GM12878 (cell line): ENCODE results near the gene STYXL2. TPM values are rescaled to one million over a fixed set of nuclear protein-coding genes. Genes with fewer than 3 reads are reported as not detected.

Experiments
- ASH2L ChIP-seq: fragments of 300-600, 200-600 bp; sonication (generic); IDR thresholded peaks from 2 replicates; pipeline ENCODE4 v1.6.1; 2017; ENCODE audit warnings: low read depth, mild to moderate bottlenecking, borderline replicate concordance
- CBFB ChIP-seq: IDR thresholded peaks from 2 replicates; pipeline ENCODE4 v1.6.1; 2016; ENCODE audit warnings: antibody characterized with exemption, low read depth
- CEBPB ChIP-seq, 2 experiments: fragments of 150-350 bp in 1 of 2; IDR thresholded peaks; 2 replicates each; pipeline ENCODE4 v1.6.1; 2012 to 2014; ENCODE audit warnings: low read depth in 2 of 2, low read length in 2 of 2, borderline replicate concordance in 1 of 2, inconsistent platforms in 1 of 2
- CHD4 ChIP-seq: fragments of 200-600 bp; sonication (generic); IDR thresholded peaks from 2 replicates; pipeline ENCODE4 v1.6.1; 2016; ENCODE audit warnings: mild to moderate bottlenecking
- FOS ChIP-seq: IDR thresholded peaks from 3 replicates; pipeline ENCODE4 v1.6.1; 2011; ENCODE audit warnings: borderline replicate concordance; ENCODE audit not compliant: insufficient read length; ENCODE audit errors: extremely low read depth
- GABPA ChIP-seq: IDR thresholded peaks from 2 replicates; pipeline ENCODE4 v1.6.1; 2014; ENCODE audit warnings: antibody characterized with exemption, low read depth, mild to moderate bottlenecking, inconsistent platforms
- HDGF ChIP-seq: fragments of 450-650 bp; IDR thresholded peaks from 2 replicates; pipeline ENCODE4 v1.6.1; 2016; ENCODE audit warnings: antibody characterized with exemption
- MEF2B ChIP-seq: fragments of 450-650 bp; IDR thresholded peaks from 2 replicates; pipeline ENCODE4 v1.6.1; 2018; ENCODE audit warnings: mild to moderate bottlenecking, moderate library complexity; ENCODE audit not compliant: partially characterized antibody, poor library complexity, severe bottlenecking
- MTA3 ChIP-seq: IDR thresholded peaks from 2 replicates; pipeline ENCODE4 v1.6.1; 2012; ENCODE audit warnings: low read length, inconsistent platforms, borderline replicate concordance
- MYC ChIP-seq: IDR thresholded peaks from 2 replicates; pipeline ENCODE4 v1.6.1; 2011; ENCODE audit warnings: mild to moderate bottlenecking, low read length, moderate library complexity, inconsistent platforms; ENCODE audit not compliant: insufficient read depth, insufficient replicate concordance, insufficient read length, severe bottlenecking
- NFYB ChIP-seq: IDR thresholded peaks from 2 replicates; pipeline ENCODE4 v1.6.1; 2011; ENCODE audit warnings: low read depth, mild to moderate bottlenecking, low read length, improper control_type of control experiment, moderate library complexity; ENCODE audit not compliant: insufficient read depth
- PAX5 ChIP-seq: IDR thresholded peaks from 2 replicates; pipeline ENCODE4 v1.6.1; 2011; ENCODE audit warnings: low read depth, low read length, borderline replicate concordance
- PAX8 ChIP-seq: fragments of 450-650 bp; IDR thresholded peaks from 2 replicates; pipeline ENCODE4 v1.6.1; 2017; ENCODE audit warnings: mild to moderate bottlenecking, moderate library complexity
- RCOR1 ChIP-seq: conservative IDR thresholded peaks from 2 replicates; pipeline ENCODE4 v1.6.1; 2012; ENCODE audit warnings: low read depth, low read length, improper control_type of control experiment
- RUNX3 ChIP-seq: IDR thresholded peaks from 2 replicates; pipeline ENCODE4 v1.6.1; 2012; ENCODE audit warnings: low read length, inconsistent platforms
- SMAD5 ChIP-seq: IDR thresholded peaks from 2 replicates; pipeline ENCODE4 v1.6.1; 2016; ENCODE audit warnings: antibody characterized with exemption, low read depth
- SMC3 ChIP-seq: IDR thresholded peaks from 2 replicates; pipeline ENCODE4 v1.6.1; 2011; ENCODE audit warnings: low read length, improper control_type of control experiment, borderline replicate concordance
- SREBF2 ChIP-seq: IDR thresholded peaks from 2 replicates; pipeline ENCODE4 v1.6.1; 2012; ENCODE audit warnings: mild to moderate bottlenecking, low read length
- TARDBP ChIP-seq: IDR thresholded peaks from 2 replicates; pipeline ENCODE4 v1.6.1; 2016; ENCODE audit warnings: borderline replicate concordance
- TCF12 ChIP-seq: IDR thresholded peaks from 2 replicates; pipeline ENCODE4 v1.6.1; 2011; ENCODE audit warnings: low read depth, mild to moderate bottlenecking, low read length
- TCF7 ChIP-seq: IDR thresholded peaks from 2 replicates; pipeline ENCODE4 v1.6.1; 2014; ENCODE audit warnings: antibody characterized with exemption, borderline replicate concordance
- ZBED1 ChIP-seq: IDR thresholded peaks from 2 replicates; pipeline ENCODE4 v1.6.1; 2016; ENCODE audit warnings: borderline replicate concordance
- ZNF207 ChIP-seq: fragments of 450-650 bp; IDR thresholded peaks from 2 replicates; pipeline ENCODE4 v1.6.1; 2014; ENCODE audit warnings: antibody characterized with exemption, mild to moderate bottlenecking, borderline replicate concordance
- ZNF274 ChIP-seq: IDR thresholded peaks from one replicate; pipeline ENCODE4 v1.8.0; 2011; ENCODE audit not compliant: insufficient read length, insufficient read depth
- polyA plus RNA-seq, 11 experiments: library from polyadenylated mRNA; depleted of rRNA in 4 of 11; unstranded in 6 of 11; stranded (reverse) in 5 of 11; fragments of >200 nt; fragmentation: Nextera tagmentation in 4 of 11; fragmentation: Illumina TruSeq in 1 of 11; extraction: Ambion mirVana in 4 of 11; extraction: Trizol in 1 of 11; gene quantifications; 1 replicate in 1 of 11; 2 replicates in 10 of 11; pipeline versions ENCODE4 v1.2.1 to v1.2.3, GENCODE V29; 2011 to 2016; ENCODE audit warnings: inconsistent platforms in 2 of 11, missing spikeins in 2 of 11, low read depth in 1 of 11
- total RNA-seq, 4 experiments: library from RNA; depleted of rRNA in 3 of 4; stranded (reverse); fragments of >200 nt in 3 of 4; fragmentation: Illumina TruSeq in 1 of 4; extraction: Trizol in 1 of 4; gene quantifications; 2 replicates each; pipeline versions ENCODE4 v1.2.1 to v1.2.3, GENCODE V29; 2013 to 2021
- TF ChIP-seq, protein P1 (sequence below): fragments of 450-650 bp; IDR thresholded peaks from 2 replicates; pipeline ENCODE4 v1.6.1; 2017; ENCODE audit warnings: mild to moderate bottlenecking, moderate library complexity
- TF ChIP-seq, protein P2 (sequence below): IDR thresholded peaks from 2 replicates; pipeline ENCODE4 v1.6.1; 2012; ENCODE audit warnings: low read depth, low read length, improper control_type of control experiment
- TF ChIP-seq, protein P3 (sequence below): fragments of 150-350 bp; IDR thresholded peaks from 2 replicates; pipeline ENCODE4 v1.6.1; 2016; ENCODE audit warnings: low read depth, low read length

The STYXL2 gene
- total and polyA plus RNA-seq, 10 of the 15 experiments (the other 5 are each of a cell fraction or from before 2014, with no cell fraction given) = under 0.01 to 0.08 (median 0.03) TPM; not detected in 7

DNA sequence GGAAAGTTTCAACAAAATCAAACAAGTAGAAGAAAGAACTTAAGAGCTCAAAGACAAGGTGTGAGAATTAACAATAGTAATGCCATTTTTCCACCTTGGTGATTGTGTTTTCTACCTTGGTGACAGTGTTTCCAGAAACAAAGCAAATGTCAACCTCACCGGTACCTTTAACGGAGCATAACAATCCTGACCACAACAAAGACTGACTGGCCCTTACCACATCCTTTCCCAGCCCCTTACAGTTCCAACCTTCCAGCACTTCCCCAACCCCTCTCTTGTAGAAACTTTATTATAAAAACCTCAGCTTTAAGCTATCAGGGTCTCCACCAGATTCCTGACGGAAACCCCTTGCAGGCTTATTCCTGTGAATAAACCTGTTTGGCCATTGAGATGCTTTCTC, 16.7 kb downstream of the STYXL2 start (continued):
- TF ChIP-seq, protein P1, sequence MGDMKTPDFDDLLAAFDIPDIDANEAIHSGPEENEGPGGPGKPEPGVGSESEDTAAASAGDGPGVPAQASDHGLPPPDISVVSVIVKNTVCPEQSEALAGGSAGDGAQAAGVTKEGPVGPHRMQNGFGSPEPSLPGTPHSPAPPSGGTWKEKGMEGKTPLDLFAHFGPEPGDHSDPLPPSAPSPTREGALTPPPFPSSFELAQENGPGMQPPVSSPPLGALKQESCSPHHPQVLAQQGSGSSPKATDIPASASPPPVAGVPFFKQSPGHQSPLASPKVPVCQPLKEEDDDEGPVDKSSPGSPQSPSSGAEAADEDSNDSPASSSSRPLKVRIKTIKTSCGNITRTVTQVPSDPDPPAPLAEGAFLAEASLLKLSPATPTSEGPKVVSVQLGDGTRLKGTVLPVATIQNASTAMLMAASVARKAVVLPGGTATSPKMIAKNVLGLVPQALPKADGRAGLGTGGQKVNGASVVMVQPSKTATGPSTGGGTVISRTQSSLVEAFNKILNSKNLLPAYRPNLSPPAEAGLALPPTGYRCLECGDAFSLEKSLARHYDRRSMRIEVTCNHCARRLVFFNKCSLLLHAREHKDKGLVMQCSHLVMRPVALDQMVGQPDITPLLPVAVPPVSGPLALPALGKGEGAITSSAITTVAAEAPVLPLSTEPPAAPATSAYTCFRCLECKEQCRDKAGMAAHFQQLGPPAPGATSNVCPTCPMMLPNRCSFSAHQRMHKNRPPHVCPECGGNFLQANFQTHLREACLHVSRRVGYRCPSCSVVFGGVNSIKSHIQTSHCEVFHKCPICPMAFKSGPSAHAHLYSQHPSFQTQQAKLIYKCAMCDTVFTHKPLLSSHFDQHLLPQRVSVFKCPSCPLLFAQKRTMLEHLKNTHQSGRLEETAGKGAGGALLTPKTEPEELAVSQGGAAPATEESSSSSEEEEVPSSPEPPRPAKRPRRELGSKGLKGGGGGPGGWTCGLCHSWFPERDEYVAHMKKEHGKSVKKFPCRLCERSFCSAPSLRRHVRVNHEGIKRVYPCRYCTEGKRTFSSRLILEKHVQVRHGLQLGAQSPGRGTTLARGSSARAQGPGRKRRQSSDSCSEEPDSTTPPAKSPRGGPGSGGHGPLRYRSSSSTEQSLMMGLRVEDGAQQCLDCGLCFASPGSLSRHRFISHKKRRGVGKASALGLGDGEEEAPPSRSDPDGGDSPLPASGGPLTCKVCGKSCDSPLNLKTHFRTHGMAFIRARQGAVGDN = no peak
- TF ChIP-seq ASH2L (no peak), MTA3 (peak; percentile 40; the same call in 1 of the 2 replicates), CEBPB (IDR thresholded peaks at IDR 0.05; ENCODE audit: borderline replicate concordance in 1 of 2, low read depth in 2 of 2, low read length in 2 of 2) (no peak), GABPA (no peak), TCF7 (peak; percentile 99), PAX8 (no peak), MEF2B (no peak), TARDBP (no peak), SMAD5 (no peak), SMC3 (no peak), ZBED1 (no peak), MYC (no peak), CHD4 (no peak), HDGF (no peak), CBFB (peak; percentile 76; the same call in 1 of the 2 replicates), SREBF2 (no peak), PAX5 (peak; percentile 73; the same call in 1 of the 2 replicates), ZNF207 (no peak), TCF12 (no peak), ZNF274 (no peak), RUNX3 (peak; percentile 99), NFYB (no peak), FOS (no peak), RCOR1 (no peak)
- TF ChIP-seq, protein P2, sequence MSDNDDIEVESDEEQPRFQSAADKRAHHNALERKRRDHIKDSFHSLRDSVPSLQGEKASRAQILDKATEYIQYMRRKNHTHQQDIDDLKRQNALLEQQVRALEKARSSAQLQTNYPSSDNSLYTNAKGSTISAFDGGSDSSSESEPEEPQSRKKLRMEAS = no peak
- TF ChIP-seq, protein P3, sequence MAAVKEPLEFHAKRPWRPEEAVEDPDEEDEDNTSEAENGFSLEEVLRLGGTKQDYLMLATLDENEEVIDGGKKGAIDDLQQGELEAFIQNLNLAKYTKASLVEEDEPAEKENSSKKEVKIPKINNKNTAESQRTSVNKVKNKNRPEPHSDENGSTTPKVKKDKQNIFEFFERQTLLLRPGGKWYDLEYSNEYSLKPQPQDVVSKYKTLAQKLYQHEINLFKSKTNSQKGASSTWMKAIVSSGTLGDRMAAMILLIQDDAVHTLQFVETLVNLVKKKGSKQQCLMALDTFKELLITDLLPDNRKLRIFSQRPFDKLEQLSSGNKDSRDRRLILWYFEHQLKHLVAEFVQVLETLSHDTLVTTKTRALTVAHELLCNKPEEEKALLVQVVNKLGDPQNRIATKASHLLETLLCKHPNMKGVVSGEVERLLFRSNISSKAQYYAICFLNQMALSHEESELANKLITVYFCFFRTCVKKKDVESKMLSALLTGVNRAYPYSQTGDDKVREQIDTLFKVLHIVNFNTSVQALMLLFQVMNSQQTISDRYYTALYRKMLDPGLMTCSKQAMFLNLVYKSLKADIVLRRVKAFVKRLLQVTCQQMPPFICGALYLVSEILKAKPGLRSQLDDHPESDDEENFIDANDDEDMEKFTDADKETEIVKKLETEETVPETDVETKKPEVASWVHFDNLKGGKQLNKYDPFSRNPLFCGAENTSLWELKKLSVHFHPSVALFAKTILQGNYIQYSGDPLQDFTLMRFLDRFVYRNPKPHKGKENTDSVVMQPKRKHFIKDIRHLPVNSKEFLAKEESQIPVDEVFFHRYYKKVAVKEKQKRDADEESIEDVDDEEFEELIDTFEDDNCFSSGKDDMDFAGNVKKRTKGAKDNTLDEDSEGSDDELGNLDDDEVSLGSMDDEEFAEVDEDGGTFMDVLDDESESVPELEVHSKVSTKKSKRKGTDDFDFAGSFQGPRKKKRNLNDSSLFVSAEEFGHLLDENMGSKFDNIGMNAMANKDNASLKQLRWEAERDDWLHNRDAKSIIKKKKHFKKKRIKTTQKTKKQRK = no peak
